Stimulated activated memory B cell treated with anti-CD40 and anti-IgM and Interleukin-4, amounts not matched to agents 10 μg/mL and 1 μg/mL and 100 μg/mL, for 72 hours (primary cell): ENCODE data around the gene PNLIPRP2.

Experiments
- ATAC-seq: fragments of 150-1000 bp; cut with Tn5 transposase; 2 replicates; pipeline ENCODE4 v1.10.0; 2021
- H3K27ac Mint-ChIP-seq: one replicate; pipeline ENCODE4 v1.8.0; 2022; ENCODE audit warnings: mild to moderate bottlenecking, mixed read lengths
- H3K27me3 Mint-ChIP-seq: one replicate; pipeline ENCODE4 v1.8.0; 2022; ENCODE audit warnings: mixed read lengths
- H3K36me3 Mint-ChIP-seq: one replicate; pipeline ENCODE4 v1.8.0; 2022; ENCODE audit warnings: mixed read lengths
- H3K4me1 Mint-ChIP-seq: one replicate; pipeline ENCODE4 v1.8.0; 2022; ENCODE audit warnings: mixed read lengths
- H3K4me3 Mint-ChIP-seq: one replicate; pipeline ENCODE4 v1.8.0; 2022; ENCODE audit warnings: mild to moderate bottlenecking, moderate library complexity, mixed read lengths
- H3K9me3 Mint-ChIP-seq: one replicate; pipeline ENCODE4 v1.8.0; 2022; ENCODE audit warnings: mixed read lengths

PNLIPRP2 gene

GRCh38 chr10:116659049-116659670, 38.4 kb downstream of the PNLIPRP2 start:
- ATAC-seq: no peak
- H3K36me3 Mint-ChIP-seq: no peaks in the 10 kb centered on the region
- no peak overlapping the region for H3K27ac Mint-ChIP-seq
- H3K4me3 Mint-ChIP-seq: no peak overlapping the region
- H3K4me1 Mint-ChIP-seq: no peaks in the 10 kb centered on the region
- peaks cover 10% of the 10 kb centered on the region for H3K27me3 Mint-ChIP-seq
- no peaks in the 10 kb centered on the region for H3K9me3 Mint-ChIP-seq

DNA sequence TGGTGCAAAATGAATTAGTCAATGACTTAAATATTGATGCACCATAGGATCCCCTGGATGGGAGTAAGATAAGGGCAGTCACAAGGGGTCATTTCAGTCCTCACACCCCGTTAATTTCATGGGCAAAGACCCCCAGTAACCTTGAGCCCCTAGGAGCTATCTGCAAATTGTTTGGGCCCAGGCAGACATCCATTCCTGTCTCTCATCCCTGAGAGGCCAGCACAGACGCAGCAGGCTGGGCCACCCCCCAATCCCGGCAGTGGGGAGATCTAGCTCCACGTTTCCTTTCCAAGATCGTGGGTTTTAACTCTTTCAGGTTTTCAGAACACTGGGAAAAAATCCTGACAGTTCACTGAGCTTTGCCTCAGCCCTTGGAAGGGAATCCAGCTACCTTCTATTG, 40.1 kb downstream of the PNLIPRP2 start:
- H3K27ac Mint-ChIP-seq: no peak overlapping the region
- H3K9me3 Mint-ChIP-seq: no peaks in the 10 kb centered on the region
- no peaks in the 10 kb centered on the region for H3K4me1 Mint-ChIP-seq
- H3K4me3 Mint-ChIP-seq: no peak overlapping the region
- no peaks in the 10 kb centered on the region for H3K36me3 Mint-ChIP-seq
- H3K27me3 Mint-ChIP-seq: no peaks in the 10 kb centered on the region
- no peak for ATAC-seq

DNA sequence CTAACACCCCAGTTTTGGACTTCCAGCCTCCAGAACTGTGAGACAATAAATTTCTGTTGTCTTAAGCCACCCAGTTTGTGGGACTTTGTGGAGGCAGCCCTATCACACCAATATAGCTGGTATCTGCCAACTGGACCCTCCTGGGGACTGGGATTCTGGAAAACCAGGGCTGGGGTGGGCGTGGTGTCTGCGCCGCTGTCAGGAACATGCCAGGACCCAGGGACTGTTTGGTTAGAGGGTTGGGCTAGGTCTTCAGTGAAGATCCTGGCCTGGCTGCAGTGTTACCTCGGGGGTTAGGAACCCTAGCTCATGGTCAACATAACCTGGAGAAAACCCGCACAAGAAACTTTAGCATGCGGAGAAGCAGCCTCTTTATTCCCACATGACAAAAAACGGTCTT, 42.6 kb downstream of the PNLIPRP2 start:
- no peaks in the 10 kb centered on the region for H3K36me3 Mint-ChIP-seq
- no peak for ATAC-seq
- peaks cover 3% of the 10 kb centered on the region for H3K9me3 Mint-ChIP-seq
- no peaks in the 10 kb centered on the region for H3K4me1 Mint-ChIP-seq
- H3K4me3 Mint-ChIP-seq: no peak overlapping the region
- H3K27ac Mint-ChIP-seq: no peak overlapping the region
- H3K27me3 Mint-ChIP-seq: no peaks in the 10 kb centered on the region

GRCh38 chr10:116664631-116665030, 43.9 kb downstream of the PNLIPRP2 start:
- Mint-ChIP-seq H3K4me3 (no peak overlapping the region), H3K9me3 (peaks cover 3% of the 10 kb centered on the region), H3K27me3 (no peaks in the 10 kb centered on the region), H3K27ac (no peak overlapping the region), H3K4me1 (no peaks in the 10 kb centered on the region), H3K36me3 (no peaks in the 10 kb centered on the region)
- no peak for ATAC-seq

DNA sequence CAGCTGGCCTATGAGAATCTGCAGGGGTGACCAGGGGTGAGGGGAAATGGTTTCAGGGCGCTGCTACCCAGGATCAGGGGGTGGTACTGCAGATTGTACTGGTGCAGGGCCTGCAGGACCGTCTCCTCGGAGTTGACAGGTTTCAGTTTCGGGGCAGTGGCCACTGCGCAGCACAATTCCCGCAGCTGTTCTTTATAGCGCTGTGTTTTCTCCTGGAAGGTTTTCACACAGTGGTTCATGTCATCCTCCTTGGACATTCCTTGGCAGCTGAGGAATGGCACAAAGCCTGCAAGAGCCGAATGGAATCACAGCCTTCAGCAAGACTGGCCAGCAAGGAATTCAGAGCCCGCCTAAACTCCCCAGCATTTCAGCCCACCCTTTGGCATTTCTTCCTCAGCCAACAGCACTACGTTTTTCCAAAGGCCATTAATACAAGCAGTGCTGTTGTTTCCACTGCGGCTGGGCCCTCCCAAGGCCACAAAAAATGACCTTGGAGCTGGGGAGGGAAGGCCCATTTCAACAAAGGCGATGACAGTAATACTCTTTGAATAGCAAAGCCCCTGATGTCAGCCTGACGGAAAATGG, 44.9 kb downstream of the PNLIPRP2 start:
- Mint-ChIP-seq H3K4me3 (no peak overlapping the region), H3K4me1 (no peaks in the 10 kb centered on the region), H3K36me3 (no peaks in the 10 kb centered on the region), H3K27ac (no peak overlapping the region), H3K27me3 (peaks cover 4% of the 10 kb centered on the region), H3K9me3 (peaks cover 3% of the 10 kb centered on the region)
- ATAC-seq: no peak

- Mint-ChIP-seq H3K27me3 (peaks cover 8% of the 10 kb centered on the region), H3K36me3 (no peaks in the 10 kb centered on the region), H3K4me1 (no peaks in the 10 kb centered on the region), H3K4me3 (no peak overlapping the region), H3K27ac (no peak overlapping the region), H3K9me3 (peaks cover 3% of the 10 kb centered on the region)
- no peak for ATAC-seq
Observed at GRCh38 chr10:116667484-116667883, 46.7 kb downstream of the PNLIPRP2 start.

- ATAC-seq: no peak
- H3K4me3 Mint-ChIP-seq: no peak overlapping the region
Observed at GRCh38 chr10:116668018-116668417, 47.3 kb downstream of the PNLIPRP2 start.

GRCh38 chr10:116668446-116668845, 47.7 kb downstream of the PNLIPRP2 start:
- H3K27me3 Mint-ChIP-seq: peaks cover 8% of the 10 kb centered on the region
- peaks cover 3% of the 10 kb centered on the region for H3K9me3 Mint-ChIP-seq
- ATAC-seq: no peak
- no peaks in the 10 kb centered on the region for H3K36me3 Mint-ChIP-seq
- H3K27ac Mint-ChIP-seq: no peak overlapping the region
- H3K4me1 Mint-ChIP-seq: no peaks in the 10 kb centered on the region
- H3K4me3 Mint-ChIP-seq: no peak overlapping the region

More at GRCh38 chr10:116668018-116668417, 47.3 kb downstream of the PNLIPRP2 start:
- Mint-ChIP-seq H3K27ac (no peak overlapping the region), H3K4me1 (no peaks in the 10 kb centered on the region), H3K36me3 (no peaks in the 10 kb centered on the region), H3K9me3 (peaks cover 3% of the 10 kb centered on the region), H3K27me3 (peaks cover 8% of the 10 kb centered on the region)

DNA sequence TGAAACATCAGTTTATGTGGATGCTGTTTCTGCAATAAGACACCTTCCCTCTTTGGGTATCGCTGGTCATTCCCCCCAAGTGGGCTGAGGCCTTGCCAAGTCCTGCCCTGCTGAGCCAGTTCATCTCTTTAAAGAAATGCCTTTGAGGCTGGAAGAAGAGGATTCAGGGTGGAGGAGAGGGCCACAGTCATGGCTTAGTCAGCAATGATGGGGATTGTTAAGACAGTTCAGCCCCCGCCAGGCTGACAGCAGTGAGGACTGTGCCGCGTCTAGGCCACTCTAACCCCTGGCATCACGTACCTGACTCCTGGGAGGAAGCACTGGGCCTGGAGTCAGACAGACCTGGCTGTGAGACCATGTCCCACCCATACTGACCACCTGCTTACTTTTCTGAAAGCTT, 48.3 kb downstream of the PNLIPRP2 start:
- Mint-ChIP-seq H3K4me1 (no peaks in the 10 kb centered on the region), H3K4me3 (no peak overlapping the region), H3K27me3 (peaks cover 8% of the 10 kb centered on the region), H3K36me3 (no peaks in the 10 kb centered on the region), H3K9me3 (peaks cover 3% of the 10 kb centered on the region), H3K27ac (no peak overlapping the region)
- ATAC-seq: no peak

DNA sequence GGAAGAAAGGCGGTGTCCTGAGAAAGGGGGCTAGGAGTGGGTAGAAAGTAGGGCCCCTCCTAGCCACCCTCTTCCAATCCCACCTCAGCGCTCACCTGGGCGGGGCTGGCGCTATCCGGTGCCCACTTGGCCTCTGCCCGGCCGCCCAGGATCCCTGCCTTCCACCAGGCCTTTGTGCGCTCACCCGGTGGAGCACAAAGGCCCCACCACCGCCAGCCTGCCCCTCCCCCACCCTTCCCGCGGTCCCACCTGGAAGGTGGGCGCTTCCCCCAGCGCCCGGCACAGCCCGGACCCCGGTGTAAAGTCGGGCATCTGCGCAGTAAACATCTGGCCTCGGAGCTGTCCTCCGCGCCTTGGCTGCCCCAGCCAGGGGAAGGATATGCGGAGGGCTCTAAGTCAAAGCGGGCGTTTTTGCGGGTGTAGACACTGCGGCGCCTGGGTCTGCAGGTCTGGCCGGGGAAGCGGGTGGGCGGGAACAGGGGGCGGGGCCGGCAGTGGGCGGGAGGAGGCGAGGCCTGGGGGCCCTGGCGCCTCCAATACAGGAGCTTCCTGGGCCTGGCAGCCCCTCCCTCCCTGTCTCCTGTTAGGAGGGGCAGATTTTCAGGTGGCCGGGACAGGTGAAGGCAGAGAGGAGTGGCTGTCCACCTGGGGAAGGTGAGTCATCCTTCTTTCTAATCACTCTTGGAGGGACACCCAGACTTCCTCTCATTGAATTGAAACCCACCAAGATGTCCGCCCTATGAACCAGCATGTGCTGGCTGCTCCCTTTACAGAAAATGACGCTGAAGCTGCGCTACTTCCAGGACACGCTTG, 49.3 kb downstream of the PNLIPRP2 start:
- no peak overlapping the region for H3K4me3 Mint-ChIP-seq
- no peak for ATAC-seq
- peaks cover 8% of the 10 kb centered on the region for H3K27me3 Mint-ChIP-seq
- H3K27ac Mint-ChIP-seq: no peak overlapping the region
- no peaks in the 10 kb centered on the region for H3K36me3 Mint-ChIP-seq
- H3K9me3 Mint-ChIP-seq: peaks cover 3% of the 10 kb centered on the region
- H3K4me1 Mint-ChIP-seq: no peaks in the 10 kb centered on the region

GRCh38 chr10:116670706-116671105, 50.0 kb downstream of the PNLIPRP2 start:
- Mint-ChIP-seq H3K4me1 (no peaks in the 10 kb centered on the region), H3K9me3 (peaks cover 3% of the 10 kb centered on the region), H3K36me3 (no peaks in the 10 kb centered on the region), H3K27me3 (peaks cover 8% of the 10 kb centered on the region), H3K27ac (no peak overlapping the region), H3K4me3 (no peak overlapping the region)
- no peak for ATAC-seq

DNA sequence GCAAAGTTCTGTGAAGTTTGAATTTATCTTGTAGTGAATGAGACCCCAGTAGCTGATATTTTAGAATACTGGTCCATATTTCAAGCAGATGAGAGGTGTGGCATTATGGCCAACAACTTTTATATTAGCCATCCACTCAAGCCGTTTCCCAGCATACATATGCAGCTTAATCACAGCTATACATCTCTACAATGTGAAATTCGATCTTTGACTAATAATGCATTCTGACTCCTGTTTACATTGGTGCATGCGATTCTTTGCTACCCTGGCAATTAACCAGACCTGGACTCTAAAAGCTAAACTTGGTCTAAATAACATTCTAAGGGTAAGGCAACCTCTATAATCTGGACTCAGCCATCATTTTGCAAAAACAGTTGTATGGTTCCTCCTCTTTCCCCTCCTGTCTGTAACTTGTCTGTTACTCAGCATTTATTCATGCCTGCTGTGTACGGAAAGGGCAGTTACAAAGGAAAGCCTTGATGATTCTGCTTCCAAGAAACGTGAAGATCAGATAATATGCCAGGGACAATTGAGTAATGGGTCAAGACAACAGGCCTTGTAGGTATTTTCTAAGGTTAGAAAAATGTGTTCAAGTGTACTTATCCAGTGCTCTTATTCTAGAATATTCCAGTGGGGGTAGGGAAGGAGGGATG, 50.6 kb downstream of the PNLIPRP2 start:
- no peaks in the 10 kb centered on the region for H3K4me1 Mint-ChIP-seq
- no peak overlapping the region for H3K4me3 Mint-ChIP-seq
- H3K9me3 Mint-ChIP-seq: peaks cover 3% of the 10 kb centered on the region
- no peaks in the 10 kb centered on the region for H3K36me3 Mint-ChIP-seq
- no peak for ATAC-seq
- H3K27me3 Mint-ChIP-seq: peaks cover 8% of the 10 kb centered on the region
- no peak overlapping the region for H3K27ac Mint-ChIP-seq

- no peak overlapping the region for H3K27ac Mint-ChIP-seq
- no peak overlapping the region for H3K4me3 Mint-ChIP-seq
- H3K4me1 Mint-ChIP-seq: no peaks in the 10 kb centered on the region
- H3K36me3 Mint-ChIP-seq: no peaks in the 10 kb centered on the region
- H3K27me3 Mint-ChIP-seq: peaks cover 8% of the 10 kb centered on the region
- H3K9me3 Mint-ChIP-seq: no peaks in the 10 kb centered on the region
- ATAC-seq: no peak
Observed at GRCh38 chr10:116672891-116673290, 52.1 kb downstream of the PNLIPRP2 start.

DNA sequence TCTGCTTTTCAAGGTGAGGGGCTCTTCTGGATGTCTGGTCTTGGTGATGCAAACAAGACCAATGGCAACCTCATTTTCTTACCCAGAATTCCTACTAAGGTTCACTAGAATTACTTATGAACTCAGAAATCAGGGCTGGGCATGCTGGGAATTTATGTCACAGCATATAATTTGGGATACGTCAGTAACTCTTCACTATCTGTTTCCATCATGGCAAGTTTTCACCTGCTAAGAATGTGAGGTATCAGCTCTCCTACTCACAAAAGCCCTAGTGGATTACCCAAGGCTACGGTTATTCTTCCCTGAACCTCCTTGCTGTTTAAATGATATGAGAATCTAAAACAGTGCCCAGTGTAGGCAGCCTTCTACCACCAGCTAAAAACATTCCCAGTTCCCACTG, 53.1 kb downstream of the PNLIPRP2 start:
- H3K36me3 Mint-ChIP-seq: no peaks in the 10 kb centered on the region
- no peak overlapping the region for H3K27ac Mint-ChIP-seq
- no peaks in the 10 kb centered on the region for H3K4me1 Mint-ChIP-seq
- H3K9me3 Mint-ChIP-seq: no peaks in the 10 kb centered on the region
- no peak for ATAC-seq
- H3K4me3 Mint-ChIP-seq: no peak overlapping the region
- peaks cover 8% of the 10 kb centered on the region for H3K27me3 Mint-ChIP-seq

GRCh38 chr10:116674901-116675423, 54.2 kb downstream of the PNLIPRP2 start:
- H3K36me3 Mint-ChIP-seq: no peaks in the 10 kb centered on the region
- H3K27ac Mint-ChIP-seq: no peak overlapping the region
- ATAC-seq: peak; percentile 42
- peaks cover 8% of the 10 kb centered on the region for H3K27me3 Mint-ChIP-seq
- H3K9me3 Mint-ChIP-seq: no peaks in the 10 kb centered on the region
- H3K4me3 Mint-ChIP-seq: no peak overlapping the region
- no peaks in the 10 kb centered on the region for H3K4me1 Mint-ChIP-seq
